Activated T-cell treated with anti-CD3 and anti-CD28 coated beads, Interleukin-2, amount 50 U/mL, for 72 hours (primary cell): ENCODE results near the gene KLK1. TPM values are rescaled to one million over a fixed set of nuclear protein-coding genes. Genes with fewer than 3 reads are reported as not detected.
A peak's percentile ranks its signal among the peaks of the same experiment; 100 is the strongest.

Source experiments
- ATAC-seq, 2 donors: fragments of 150-1000 bp; cut with Tn5 transposase; replicated peaks in 1 of 2; 2 replicates each; pipeline ENCODE4 v1.10.0; 2021; ENCODE audit warnings: moderate library complexity in 2 of 2, mild to moderate bottlenecking in 1 of 2
- DNase-seq, 2 donors: peaks; one replicate each; pipeline ENCODE4 v3.0.0; 2021 to 2022; ENCODE audit warnings: mixed read lengths in 1 of 2
- H3K27ac Mint-ChIP-seq: one replicate; pipeline ENCODE4 v1.8.0; 2022; ENCODE audit warnings: mild to moderate bottlenecking, moderate library complexity, mixed read lengths
- H3K27me3 Mint-ChIP-seq: one replicate; pipeline ENCODE4 v1.8.0; 2022; ENCODE audit warnings: low read depth, mixed read lengths
- H3K36me3 Mint-ChIP-seq, 2 donors: one replicate each; pipeline ENCODE4 v1.8.0; 2022; ENCODE audit warnings: mixed read lengths in 2 of 2, mild to moderate bottlenecking in 1 of 2; ENCODE audit not compliant: insufficient read depth in 2 of 2
- H3K4me1 Mint-ChIP-seq: one replicate; pipeline ENCODE4 v1.8.0; 2022; ENCODE audit warnings: low read depth, mixed read lengths
- H3K4me3 Mint-ChIP-seq, 2 donors: one replicate each; pipeline ENCODE4 v1.8.0; 2022; ENCODE audit warnings: mild to moderate bottlenecking in 2 of 2, mixed read lengths in 2 of 2, moderate library complexity in 2 of 2
- H3K9me3 Mint-ChIP-seq, 2 donors: one replicate each; pipeline ENCODE4 v1.8.0; 2022; ENCODE audit warnings: mixed read lengths in 2 of 2
- total RNA-seq, 2 donors: library from RNA; stranded (reverse); gene quantifications; one replicate each; pipeline ENCODE4 v1.2.3, GENCODE V29; 2022

KLK1 gene
- total RNA-seq, 2 donors from 2014 or later, result 1.7 to 2.3 TPM

GRCh38 chr19:50798659-50799546 is 24.7 kb downstream of the KLK1 start:
- ATAC-seq (no peak), DNase-seq (no peak)
- H3K4me1 Mint-ChIP-seq, result peaks cover 28% of the 10 kb centered on the region
- H3K4me3 Mint-ChIP-seq, result no peak overlapping the region
- no peak overlapping the region for H3K27ac Mint-ChIP-seq
- H3K36me3 Mint-ChIP-seq, result peaks cover 16 to 36% of the 10 kb centered on the region in 2 donors
- H3K9me3 Mint-ChIP-seq, result no peaks in the 10 kb centered on the region
- no peaks in the 10 kb centered on the region for H3K27me3 Mint-ChIP-seq

GRCh38 chr19:50797781-50798658 is 25.6 kb downstream of the KLK1 start:
- ATAC-seq (peak in 1 of 2 donors; percentile 7), DNase-seq (no peak)
- H3K27me3 Mint-ChIP-seq, result no peaks in the 10 kb centered on the region
- no peak overlapping the region for H3K4me3 Mint-ChIP-seq
- peaks cover 23% of the 10 kb centered on the region for H3K4me1 Mint-ChIP-seq
- no peaks in the 10 kb centered on the region for H3K9me3 Mint-ChIP-seq
- H3K36me3 Mint-ChIP-seq, result peaks cover 12 to 28% of the 10 kb centered on the region in 2 donors
- no peak overlapping the region for H3K27ac Mint-ChIP-seq

- H3K27me3 Mint-ChIP-seq, result no peaks in the 10 kb centered on the region
- no peak for ATAC-seq
- peaks cover 9 to 23% of the 10 kb centered on the region in 2 donors for H3K36me3 Mint-ChIP-seq
- H3K27ac Mint-ChIP-seq, result no peak overlapping the region
- peaks cover 16% of the 10 kb centered on the region for H3K4me1 Mint-ChIP-seq
- no peaks in the 10 kb centered on the region for H3K9me3 Mint-ChIP-seq
- no peak overlapping the region for H3K4me3 Mint-ChIP-seq
- no peak for DNase-seq
Observed at GRCh38 chr19:50797429-50797780, 26.2 kb downstream of the KLK1 start.

GRCh38 chr19:50796634-50797428 is 26.8 kb downstream of the KLK1 start:
- DNase-seq (no peak), ATAC-seq (no peak)
- H3K9me3 Mint-ChIP-seq, result no peaks in the 10 kb centered on the region
- no peak overlapping the region for H3K4me3 Mint-ChIP-seq
- no peak overlapping the region for H3K27ac Mint-ChIP-seq
- H3K4me1 Mint-ChIP-seq, result peaks cover 11% of the 10 kb centered on the region
- peaks cover 7 to 20% of the 10 kb centered on the region in 2 donors for H3K36me3 Mint-ChIP-seq
- H3K27me3 Mint-ChIP-seq, result no peaks in the 10 kb centered on the region

GRCh38 chr19:50796128-50796633 is 27.4 kb downstream of the KLK1 start:
- ATAC-seq, result peak in 1 of 2 donors; percentile 10
- no peaks in the 10 kb centered on the region for H3K27me3 Mint-ChIP-seq
- no peaks in the 10 kb centered on the region for H3K9me3 Mint-ChIP-seq
- H3K36me3 Mint-ChIP-seq, result peaks cover 6 to 18% of the 10 kb centered on the region in 2 donors
- no peak overlapping the region for H3K4me3 Mint-ChIP-seq
- H3K27ac Mint-ChIP-seq, result no peak overlapping the region
- no peak for DNase-seq
- H3K4me1 Mint-ChIP-seq, result peaks cover 4% of the 10 kb centered on the region

- Mint-ChIP-seq H3K27ac (no peak overlapping the region), H3K36me3 (peaks cover 5 to 13% of the 10 kb centered on the region in 2 donors), H3K4me1 (no peaks in the 10 kb centered on the region), H3K4me3 (no peak overlapping the region), H3K9me3 (no peaks in the 10 kb centered on the region), H3K27me3 (no peaks in the 10 kb centered on the region)
- ATAC-seq (no peak), DNase-seq (no peak)
Observed at GRCh38 chr19:50795664-50796073, 27.9 kb downstream of the KLK1 start.

GRCh38 chr19:50794876-50795663 is 28.5 kb downstream of the KLK1 start:
- H3K4me3 Mint-ChIP-seq, result no peak overlapping the region
- no peaks in the 10 kb centered on the region for H3K4me1 Mint-ChIP-seq
- no peaks in the 10 kb centered on the region for H3K9me3 Mint-ChIP-seq
- H3K27me3 Mint-ChIP-seq, result no peaks in the 10 kb centered on the region
- peaks cover 5 to 10% of the 10 kb centered on the region in 2 donors for H3K36me3 Mint-ChIP-seq
- no peak for DNase-seq
- H3K27ac Mint-ChIP-seq, result no peak overlapping the region
- ATAC-seq, result peak; percentile 2 to 10

GRCh38 chr19:50794074-50794875 is 29.3 kb downstream of the KLK1 start:
- H3K4me3 Mint-ChIP-seq, result peak overlapping the region in 1 of 2 donors; percentile 16
- no peaks in the 10 kb centered on the region for H3K4me1 Mint-ChIP-seq
- H3K27ac Mint-ChIP-seq, result peak overlapping the region; percentile 61
- peaks cover 5 to 8% of the 10 kb centered on the region in 2 donors for H3K36me3 Mint-ChIP-seq
- H3K27me3 Mint-ChIP-seq, result no peaks in the 10 kb centered on the region
- ATAC-seq (peak; percentile 8 to 32), DNase-seq (peak; percentile 40 to 45)
- no peaks in the 10 kb centered on the region for H3K9me3 Mint-ChIP-seq

- no peak for DNase-seq
- H3K27me3 Mint-ChIP-seq, result no peaks in the 10 kb centered on the region
- no peak for ATAC-seq
- H3K4me3 Mint-ChIP-seq, result no peak overlapping the region
- no peaks in the 10 kb centered on the region for H3K4me1 Mint-ChIP-seq
- peaks cover 5 to 8% of the 10 kb centered on the region in 2 donors for H3K36me3 Mint-ChIP-seq
- H3K9me3 Mint-ChIP-seq, result no peaks in the 10 kb centered on the region
- no peak overlapping the region for H3K27ac Mint-ChIP-seq
Observed at GRCh38 chr19:50793558-50794065, 30.0 kb downstream of the KLK1 start.

- Mint-ChIP-seq H3K9me3 (no peaks in the 10 kb centered on the region), H3K4me3 (no peak overlapping the region), H3K27ac (no peak overlapping the region), H3K27me3 (no peaks in the 10 kb centered on the region), H3K36me3 (peaks cover 0 to 2% of the 10 kb centered on the region in 2 donors), H3K4me1 (no peaks in the 10 kb centered on the region)
- ATAC-seq (no peak), DNase-seq (no peak)
Observed at GRCh38 chr19:50792272-50793250, 31.0 kb downstream of the KLK1 start.
